Measurements from ENCODE around the gene ESR2.
"Not testable (repeated sequence)": the region's sequence is repeated elsewhere in the genome, so short reads cannot be mapped to it uniquely, and the experiment has no call there.

DNA sequence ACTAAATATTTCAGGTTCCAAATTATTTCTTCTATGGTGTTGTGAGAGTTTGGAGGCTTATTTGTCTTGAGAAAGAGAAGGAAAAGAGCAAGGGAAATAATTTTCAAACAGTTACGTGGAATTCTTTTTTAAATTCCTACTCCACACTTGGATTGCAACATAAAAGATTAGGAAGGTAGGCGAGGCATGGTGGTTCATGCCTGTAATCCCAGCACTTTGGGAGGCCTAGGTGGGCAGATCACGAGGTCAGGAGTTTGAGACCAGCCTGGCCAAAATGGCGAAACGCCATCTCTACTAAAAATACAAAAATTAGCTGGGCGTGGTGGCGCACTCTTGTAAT, 175.8 kb downstream of the ESR2 start:
- not testable (repeated sequence) for TF ChIP-seq POLR2A (IDR thresholded peaks at IDR 0.05; ENCODE audit: low read length); GATA1 (IDR thresholded peaks at IDR 0.05; ENCODE audit: low read depth, low read length)

Measured in erythroblast (primary cell).